Fibroblast of upper back skin (primary cell): Measurements from ENCODE around the gene NUP210.

Experiments
- DNase-seq: peaks from one replicate; pipeline ENCODE4 v3.0.0-alpha.2; 2013

The NUP210 gene

GRCh38 chr3:13346481-13347389 lies 73.4 kb downstream of the NUP210 start:
- no peak for DNase-seq

- no peak for DNase-seq
These were observed 74.3 kb downstream of the NUP210 start for GRCh38 chr3:13345772-13346171.

GRCh38 chr3:13345284-13345683 lies 74.8 kb downstream of the NUP210 start:
- no peak for DNase-seq

GRCh38 chr3:13344663-13345062 lies 75.5 kb downstream of the NUP210 start:
- no peak for DNase-seq

GRCh38 chr3:13343601-13344000 lies 76.5 kb downstream of the NUP210 start:
- no peak for DNase-seq

- no peak for DNase-seq
These were observed 78.8 kb downstream of the NUP210 start for GRCh38 chr3:13341229-13341905.

- no peak for DNase-seq
These were observed 80.3 kb downstream of the NUP210 start for GRCh38 chr3:13339833-13340232.

- DNase-seq = no peak
These were observed 81.1 kb downstream of the NUP210 start for GRCh38 chr3:13338996-13339395.

GRCh38 chr3:13338231-13338630 lies 81.9 kb downstream of the NUP210 start:
- DNase-seq = no peak

- DNase-seq = no peak
These were observed 83.5 kb downstream of the NUP210 start for GRCh38 chr3:13336592-13336991.

GRCh38 chr3:13335503-13335902 lies 84.6 kb downstream of the NUP210 start:
- DNase-seq = no peak

- DNase-seq = no peak
These were observed 85.1 kb downstream of the NUP210 start for GRCh38 chr3:13335059-13335458.

- no peak for DNase-seq
These were observed 86.8 kb downstream of the NUP210 start for GRCh38 chr3:13333236-13333897.

- no peak for DNase-seq
These were observed 87.4 kb downstream of the NUP210 start for GRCh38 chr3:13332740-13333139.

- DNase-seq = no peak
These were observed 88.0 kb downstream of the NUP210 start for GRCh38 chr3:13332158-13332557.

- DNase-seq = no peak
These were observed 90.4 kb downstream of the NUP210 start for GRCh38 chr3:13329746-13330145.

- DNase-seq = no peak
These were observed 94.2 kb downstream of the NUP210 start for GRCh38 chr3:13325892-13326443.

GRCh38 chr3:13324835-13325501 lies 95.2 kb downstream of the NUP210 start:
- peak; percentile 5 for DNase-seq

GRCh38 chr3:13323822-13324221 lies 96.3 kb downstream of the NUP210 start:
- DNase-seq = no peak

GRCh38 chr3:13322324-13322723 lies 97.8 kb downstream of the NUP210 start:
- no peak for DNase-seq

GRCh38 chr3:13319564-13320220 lies 100.4 kb downstream of the NUP210 start:
- no peak for DNase-seq
